MM.1S (cell line): Measurements from ENCODE around the gene ENTPD5.

Source experiments
- DNase-seq: peaks from one replicate; pipeline ENCODE4 v3.0.0-alpha.2; 2015
- H2AFZ ChIP-seq: fragments of 300-600 bp; sonication (generic); 2 replicates; pipeline ENCODE4 v1.6.0; 2016; ENCODE audit warnings: antibody characterized with exemption, low read length
- H3F3A ChIP-seq: fragments of 300-600 bp; sonication (generic); 2 replicates; pipeline ENCODE4 v1.6.1; 2016; ENCODE audit warnings: mild to moderate bottlenecking, antibody characterized with exemption, low read length, moderate library complexity, mixed read lengths; ENCODE audit not compliant: insufficient read depth
- H3K27ac ChIP-seq: fragments of 300-600 bp; sonication (generic); 2 replicates; pipeline ENCODE4 v1.5.1; 2016; ENCODE audit warnings: mild to moderate bottlenecking, low read length
- H3K27me3 ChIP-seq: fragments of 300-600 bp; sonication (generic); replicated peaks from 2 replicates; pipeline ENCODE4 v1.6.0; 2016; ENCODE audit warnings: low read length; ENCODE audit not compliant: insufficient read depth
- H3K36me3 ChIP-seq: fragments of 300-600 bp; sonication (generic); replicated peaks from 2 replicates; pipeline ENCODE4 v1.6.1; 2016; ENCODE audit warnings: mild to moderate bottlenecking, low read length, mixed read lengths; ENCODE audit not compliant: insufficient read depth
- H3K4me1 ChIP-seq: fragments of 300-600 bp; sonication (generic); 2 replicates; pipeline ENCODE4 v1.6.1; 2016; ENCODE audit warnings: low read length, mixed read lengths
- H3K4me2 ChIP-seq: fragments of 300-600 bp; sonication (generic); 2 replicates; pipeline ENCODE4 v1.6.0; 2016; ENCODE audit warnings: low read depth, low read length
- H3K4me3 ChIP-seq: fragments of 300-600 bp; sonication (generic); 2 replicates; pipeline ENCODE4 v1.5.1; 2016; ENCODE audit warnings: low read length, mixed read lengths
- H3K79me2 ChIP-seq: fragments of 300-600 bp; sonication (generic); 2 replicates; pipeline ENCODE4 v1.6.1; 2016; ENCODE audit warnings: mixed run types, low read length, mixed read lengths
- H3K9ac ChIP-seq: fragments of 300-600 bp; sonication (generic); 2 replicates; pipeline ENCODE4 v1.6.1; 2016; ENCODE audit warnings: low read length, mixed read lengths
- H3K9me2 ChIP-seq: fragments of 300-600 bp; sonication (generic); replicated peaks from 2 replicates; pipeline ENCODE4 v1.6.1; 2016; ENCODE audit warnings: mild to moderate bottlenecking, low read length, mixed read lengths; ENCODE audit not compliant: insufficient read depth
- H3K9me3 ChIP-seq: fragments of 300-600 bp; sonication (generic); replicated peaks from 2 replicates; pipeline ENCODE4 v1.6.1; 2016; ENCODE audit warnings: mild to moderate bottlenecking, low read length, mixed read lengths; ENCODE audit not compliant: insufficient read depth
- H4K20me1 ChIP-seq: fragments of 300-600 bp; sonication (generic); 2 replicates; pipeline ENCODE4 v1.6.1; 2016; ENCODE audit warnings: mild to moderate bottlenecking, low read length, moderate library complexity, mixed read lengths; ENCODE audit not compliant: insufficient read depth
- EZH2 ChIP-seq: fragments of 300-600 bp; sonication (generic); optimal IDR thresholded peaks from 2 replicates; pipeline ENCODE3; 2017; ENCODE audit warnings: low read depth, mild to moderate bottlenecking, antibody characterized with exemption, low read length, mixed read lengths
- EZH2phosphoT487 ChIP-seq: fragments of 300-600 bp; sonication (generic); IDR thresholded peaks from 2 replicates; pipeline ENCODE4 v1.6.1; 2018; ENCODE audit warnings: antibody characterized with exemption, low read length
- TF ChIP-seq, protein P1 (sequence below): fragments of 300-600 bp; sonication (generic); IDR thresholded peaks from 2 replicates; pipeline ENCODE4 v1.5.1; 2016; ENCODE audit warnings: antibody characterized with exemption, low read length, mixed read lengths

Gene ENTPD5

DNA sequence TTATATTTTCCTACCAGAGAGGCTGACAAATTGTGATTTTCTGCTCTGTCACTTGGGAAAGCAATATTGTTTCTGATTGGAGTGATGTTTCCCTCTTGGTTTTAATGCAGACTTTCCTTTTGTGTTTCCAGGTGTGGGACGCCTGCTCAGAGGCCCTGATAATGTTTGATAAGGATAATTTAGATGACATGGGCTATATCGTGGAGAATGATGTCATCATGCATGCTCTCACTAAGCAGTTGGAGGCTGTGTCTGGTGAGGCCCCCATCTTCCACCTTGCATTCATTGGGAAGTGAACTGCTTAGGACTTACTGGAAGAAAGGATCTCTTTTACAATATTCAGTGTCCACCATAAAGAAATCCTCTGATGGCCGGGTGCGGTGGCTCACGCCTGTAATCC, 63.4 kb downstream of the ENTPD5 start:
- no peaks in the 10 kb centered on the region for H4K20me1 ChIP-seq
- no peaks in the 10 kb centered on the region for H3K27me3 ChIP-seq
- H3F3A ChIP-seq: no peaks in the 10 kb centered on the region
- no peaks in the 10 kb centered on the region for H3K79me2 ChIP-seq
- no peaks in the 10 kb centered on the region for H3K9me2 ChIP-seq
- no peak overlapping the region for H3K27ac ChIP-seq
- no peaks in the 10 kb centered on the region for H3K4me1 ChIP-seq
- H3K9me3 ChIP-seq: no peaks in the 10 kb centered on the region
- H3K4me3 ChIP-seq: no peak overlapping the region
- no peak overlapping the region for H3K9ac ChIP-seq
- no peak overlapping the region for H2AFZ ChIP-seq
- no peaks in the 10 kb centered on the region for H3K36me3 ChIP-seq
- TF ChIP-seq, protein P1, sequence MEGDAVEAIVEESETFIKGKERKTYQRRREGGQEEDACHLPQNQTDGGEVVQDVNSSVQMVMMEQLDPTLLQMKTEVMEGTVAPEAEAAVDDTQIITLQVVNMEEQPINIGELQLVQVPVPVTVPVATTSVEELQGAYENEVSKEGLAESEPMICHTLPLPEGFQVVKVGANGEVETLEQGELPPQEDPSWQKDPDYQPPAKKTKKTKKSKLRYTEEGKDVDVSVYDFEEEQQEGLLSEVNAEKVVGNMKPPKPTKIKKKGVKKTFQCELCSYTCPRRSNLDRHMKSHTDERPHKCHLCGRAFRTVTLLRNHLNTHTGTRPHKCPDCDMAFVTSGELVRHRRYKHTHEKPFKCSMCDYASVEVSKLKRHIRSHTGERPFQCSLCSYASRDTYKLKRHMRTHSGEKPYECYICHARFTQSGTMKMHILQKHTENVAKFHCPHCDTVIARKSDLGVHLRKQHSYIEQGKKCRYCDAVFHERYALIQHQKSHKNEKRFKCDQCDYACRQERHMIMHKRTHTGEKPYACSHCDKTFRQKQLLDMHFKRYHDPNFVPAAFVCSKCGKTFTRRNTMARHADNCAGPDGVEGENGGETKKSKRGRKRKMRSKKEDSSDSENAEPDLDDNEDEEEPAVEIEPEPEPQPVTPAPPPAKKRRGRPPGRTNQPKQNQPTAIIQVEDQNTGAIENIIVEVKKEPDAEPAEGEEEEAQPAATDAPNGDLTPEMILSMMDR: no peak
- no peak for TF ChIP-seq EZH2
- TF ChIP-seq EZH2phosphoT487: no peak
- no peak for DNase-seq
- no peak overlapping the region for H3K4me2 ChIP-seq

DNA sequence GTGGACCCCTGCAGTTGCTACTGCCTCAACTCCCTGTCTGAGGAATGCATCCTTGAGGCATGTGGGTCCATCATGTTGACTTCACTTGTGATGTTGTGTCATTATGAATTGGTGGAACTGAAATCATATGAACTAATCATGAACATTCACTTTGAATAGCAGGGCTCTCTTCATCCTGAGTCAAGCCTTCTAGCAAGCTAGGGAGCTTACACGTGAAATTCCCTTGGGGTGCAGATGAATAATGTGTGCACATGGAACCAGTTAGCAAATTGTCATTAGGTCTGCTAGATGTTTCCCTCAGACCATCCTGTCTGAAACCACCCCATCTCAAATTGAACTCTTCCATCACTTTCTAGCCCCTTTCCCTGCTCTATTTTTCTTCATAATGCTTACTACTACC, 65.4 kb downstream of the ENTPD5 start:
- H3K36me3 ChIP-seq: no peaks in the 10 kb centered on the region
- H3K27me3 ChIP-seq: no peaks in the 10 kb centered on the region
- H3K4me3 ChIP-seq: no peak overlapping the region
- H2AFZ ChIP-seq: no peak overlapping the region
- H3K9me2 ChIP-seq: no peaks in the 10 kb centered on the region
- no peak overlapping the region for H3K27ac ChIP-seq
- TF ChIP-seq EZH2phosphoT487: no peak
- TF ChIP-seq, protein P1: no peak
- no peak for TF ChIP-seq EZH2
- H3K79me2 ChIP-seq: no peaks in the 10 kb centered on the region
- H3K4me1 ChIP-seq: no peaks in the 10 kb centered on the region
- DNase-seq: no peak
- H3K9me3 ChIP-seq: no peaks in the 10 kb centered on the region
- H3K4me2 ChIP-seq: no peak overlapping the region
- H3F3A ChIP-seq: peaks cover 4% of the 10 kb centered on the region; the same call in 1 of the 2 replicates
- no peaks in the 10 kb centered on the region for H4K20me1 ChIP-seq
- H3K9ac ChIP-seq: no peak overlapping the region

DNA sequence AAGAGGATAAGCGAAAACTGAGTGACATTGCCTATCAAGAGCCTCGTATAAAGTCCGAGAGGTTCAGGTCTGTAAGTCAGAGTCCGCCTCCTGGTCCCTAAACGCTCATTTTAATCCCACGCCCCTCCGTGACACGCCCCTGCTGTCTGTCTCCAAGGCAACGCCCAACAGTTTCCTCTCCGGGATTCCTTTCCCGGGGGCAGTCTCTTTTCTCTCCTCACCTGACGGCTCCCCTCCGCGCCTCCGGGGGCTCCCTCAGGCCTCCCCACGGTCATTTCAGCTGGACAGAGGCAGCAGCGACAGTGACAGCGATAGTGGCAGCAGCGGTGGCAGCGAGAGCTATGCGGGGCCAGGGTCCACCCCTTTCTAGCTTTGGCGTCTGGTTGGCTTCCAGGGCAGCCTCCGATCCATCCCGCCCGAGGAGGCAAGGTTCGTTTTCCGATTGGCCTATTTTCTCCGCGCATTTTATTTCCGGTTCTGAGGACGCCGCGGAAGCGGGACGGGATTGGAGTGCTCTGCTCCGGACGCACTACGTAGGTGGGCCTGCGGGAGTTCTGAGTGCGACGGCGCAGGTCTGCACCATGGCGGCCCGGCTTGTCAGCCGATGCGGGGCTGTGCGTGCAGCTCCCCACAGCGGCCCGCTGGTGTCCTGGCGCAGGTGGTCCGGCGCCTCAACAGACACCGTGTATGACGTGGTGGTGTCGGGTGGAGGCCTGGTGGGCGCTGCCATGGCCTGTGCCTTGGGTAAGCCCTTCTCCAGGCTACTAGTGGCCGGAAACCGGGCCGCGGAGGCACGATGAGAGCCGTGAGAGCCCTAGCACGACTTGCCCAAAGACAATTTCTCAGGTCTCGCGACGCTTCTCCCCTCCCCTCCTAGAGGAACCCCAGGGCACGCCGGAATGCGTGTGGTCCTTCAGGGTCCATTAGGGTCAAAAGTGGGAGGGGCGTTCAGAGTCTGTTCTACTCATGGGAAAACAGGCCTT, 69.0 kb downstream of the ENTPD5 start, which contains the start of the genes COQ6 and FAM161B:
Gene COQ6, plus strand, starts transcription at position 551 of the 983 bp plus-strand sequence. Its CDS starts 31 bp downstream, at position 582.
Gene FAM161B, minus strand, starts transcription at position 343 of the 983 bp plus-strand sequence. Its CDS starts 68 bp downstream, at position 275.
- H3K9me2 ChIP-seq: no peaks in the 10 kb centered on the region
- no peaks in the 10 kb centered on the region for H3K9me3 ChIP-seq
- peak; percentile 87 for DNase-seq
- peak within 1 kb of the TSS; percentile 75 for H3K9ac ChIP-seq
- H3F3A ChIP-seq: peaks cover 4% of the 10 kb centered on the region; the same call in 1 of the 2 replicates
- H3K27me3 ChIP-seq: no peaks in the 10 kb centered on the region
- no peaks in the 10 kb centered on the region for H3K79me2 ChIP-seq
- no peaks in the 10 kb centered on the region for H4K20me1 ChIP-seq
- H2AFZ ChIP-seq: peak within 1 kb of the TSS; percentile 84
- H3K27ac ChIP-seq: peak within 1 kb of the TSS; percentile 57; the same call in 1 of the 2 replicates
- H3K4me2 ChIP-seq: peak within 1 kb of the TSS; percentile 57
- peak within 1 kb of the TSS; percentile 79 for H3K4me3 ChIP-seq
- H3K4me1 ChIP-seq: no peaks in the 10 kb centered on the region
- no peaks in the 10 kb centered on the region for H3K36me3 ChIP-seq
- TF ChIP-seq, protein P1: peak; percentile 17; the same call in 1 of the 2 replicates
- TF ChIP-seq EZH2phosphoT487 (no peak), EZH2 (no peak)
